Right lobe of liver (tissue), 4 donors: ENCODE results near the gene CDH16.

Source experiments
- POLR2A ChIP-seq: fragments of 450-650 bp; IDR thresholded peaks from one replicate; pipeline ENCODE4 v1.6.1; 2017; ENCODE audit warnings: antibody characterized with exemption, mild to moderate bottlenecking
- TF ChIP-seq, protein P1 (sequence below), 4 donors: fragments of 200-600 bp in 3 of 4; fragments of 450-650 bp in 1 of 4; IDR thresholded peaks; one replicate each; pipeline versions ENCODE4 v1.5.1 to v1.8.0; 2016 to 2022; ENCODE audit warnings: antibody characterized with exemption in 4 of 4, mild to moderate bottlenecking in 2 of 4
- donor health status: DM: no; HTN: no; CAD: no.
- donor health status: DM: no; HTN: no; CAD: no.
- donor health status: DM: no; HTN: yes; CAD: no.

DNA sequence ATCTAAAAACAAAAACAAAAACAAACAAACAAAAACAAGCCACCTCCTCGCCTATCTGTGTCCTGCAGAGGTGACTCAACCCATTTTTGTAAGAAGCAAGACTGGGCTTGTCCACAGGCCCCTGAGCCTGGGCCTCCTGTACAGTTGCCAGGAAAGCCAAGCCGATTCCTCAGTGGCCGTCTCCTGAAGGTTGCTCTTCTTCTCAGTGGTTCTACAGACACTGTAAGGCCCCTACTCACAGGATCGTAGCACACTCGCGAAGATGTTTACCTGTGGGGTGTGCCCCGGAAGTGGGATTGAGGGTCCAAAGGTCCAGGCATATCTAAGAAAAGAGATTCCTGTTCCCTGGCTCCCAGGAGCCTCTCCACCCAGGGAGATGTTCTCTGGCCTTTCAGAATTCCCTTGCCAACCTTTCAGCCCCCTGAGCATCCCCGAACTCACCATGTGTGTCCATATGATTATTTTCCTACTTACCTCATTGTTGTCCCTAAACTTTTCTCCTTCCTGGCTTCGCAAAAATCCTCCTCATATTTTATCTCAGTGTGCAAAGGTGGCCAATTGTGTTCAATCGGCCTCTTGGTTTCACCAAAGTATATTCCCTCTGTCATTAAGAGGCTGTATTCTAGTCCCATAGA lies 34.9 kb upstream of the CDH16 start:
- TF ChIP-seq, protein P1, sequence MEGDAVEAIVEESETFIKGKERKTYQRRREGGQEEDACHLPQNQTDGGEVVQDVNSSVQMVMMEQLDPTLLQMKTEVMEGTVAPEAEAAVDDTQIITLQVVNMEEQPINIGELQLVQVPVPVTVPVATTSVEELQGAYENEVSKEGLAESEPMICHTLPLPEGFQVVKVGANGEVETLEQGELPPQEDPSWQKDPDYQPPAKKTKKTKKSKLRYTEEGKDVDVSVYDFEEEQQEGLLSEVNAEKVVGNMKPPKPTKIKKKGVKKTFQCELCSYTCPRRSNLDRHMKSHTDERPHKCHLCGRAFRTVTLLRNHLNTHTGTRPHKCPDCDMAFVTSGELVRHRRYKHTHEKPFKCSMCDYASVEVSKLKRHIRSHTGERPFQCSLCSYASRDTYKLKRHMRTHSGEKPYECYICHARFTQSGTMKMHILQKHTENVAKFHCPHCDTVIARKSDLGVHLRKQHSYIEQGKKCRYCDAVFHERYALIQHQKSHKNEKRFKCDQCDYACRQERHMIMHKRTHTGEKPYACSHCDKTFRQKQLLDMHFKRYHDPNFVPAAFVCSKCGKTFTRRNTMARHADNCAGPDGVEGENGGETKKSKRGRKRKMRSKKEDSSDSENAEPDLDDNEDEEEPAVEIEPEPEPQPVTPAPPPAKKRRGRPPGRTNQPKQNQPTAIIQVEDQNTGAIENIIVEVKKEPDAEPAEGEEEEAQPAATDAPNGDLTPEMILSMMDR (IDR thresholded peaks at IDR 0.05), result no peak
- no peak for TF ChIP-seq POLR2A
